ENCODE measurements around the gene PALLD. TPM values are rescaled to one million over a fixed set of nuclear protein-coding genes. Genes with fewer than 3 reads are reported as not detected.
A peak's percentile ranks its signal among the peaks of the same experiment; 100 is the strongest.
"Not testable (repeated sequence)": the region's sequence is repeated elsewhere in the genome, so short reads cannot be mapped to it uniquely, and the experiment has no call there.

Gene PALLD
- total RNA-seq (2022) = 13.1 and 27.6 TPM in 2 replicates
- Bru-seq, nascent RNA = percentile 39 among the genes with signal in this experiment
- BruChase-seq, experiment 1, labeled RNA remaining after a 6-hour chase = percentile 43 among the genes with signal in this experiment
- percentile 40 among the genes with signal in this experiment for BruChase-seq, experiment 2, labeled RNA remaining after a 2-hour chase
- long read RNA-seq, full-length matches to known transcripts = 5 of 8 reads
- long read RNA-seq, partial matches to known transcripts = 0 of 8 reads
- long read RNA-seq, other reads (novel, unspliced or antisense) = 3 of 8 reads

- no peak for TF ChIP-seq CTCF (IDR thresholded peaks at IDR 0.05; ENCODE audit: unreplicated experiment)
- H3K4me1 Mint-ChIP-seq (ENCODE audit: low read depth, unreplicated experiment) = peaks cover 11% of the 10 kb centered on the region
- DNase-seq = no peak
- CTCF ChIA-PET = interaction anchor here (1.6 kb wide), 1 partner anchor 10 kb away, joined by 3 read pairs; no protein-coding TSS in a partner anchor
- no peak within 1 kb of the TSS for H3K4me3 Mint-ChIP-seq (ENCODE audit: low read depth, unreplicated experiment)
- no peaks in the 10 kb centered on the region for H3K9me3 Mint-ChIP-seq (ENCODE audit: low read depth, unreplicated experiment)
- no peaks in the 10 kb centered on the region for H3K27me3 Mint-ChIP-seq (ENCODE audit: unreplicated experiment)
- intact Hi-C loops (cut with micrococcal nuclease; ENCODE audit: unreplicated experiment) = no loop called here
- H3K36me3 Mint-ChIP-seq (ENCODE audit: insufficient read depth, unreplicated experiment) = no peaks in the 10 kb centered on the region
- BruUV-seq (replicated peaks) = no TSS peak
- no peak within 1 kb of the TSS for H3K27ac Mint-ChIP-seq (ENCODE audit: unreplicated experiment)
Observed at GRCh38 chr4:168496834-168497233, at the start of gene PALLD. Gene PALLD (plus strand): TSS chr4:168497052.

- H3K27me3 Mint-ChIP-seq (ENCODE audit: unreplicated experiment); DNase-seq; H3K4me3 Mint-ChIP-seq (ENCODE audit: low read depth, unreplicated experiment); BruUV-seq (replicated peaks); H3K27ac Mint-ChIP-seq (ENCODE audit: unreplicated experiment); intact Hi-C loops (cut with micrococcal nuclease; ENCODE audit: unreplicated experiment); H3K9me3 Mint-ChIP-seq (ENCODE audit: low read depth, unreplicated experiment); CTCF ChIA-PET; H3K36me3 Mint-ChIP-seq (ENCODE audit: insufficient read depth, unreplicated experiment): not testable (repeated sequence)
- peaks cover 17% of the 10 kb centered on the region for H3K4me1 Mint-ChIP-seq (ENCODE audit: low read depth, unreplicated experiment)
Observed at GRCh38 chr4:168449063-168449462, 47.8 kb upstream of the PALLD start.

- Mint-ChIP-seq H3K27me3 (ENCODE audit: unreplicated experiment) (no peaks in the 10 kb centered on the region), H3K4me1 (ENCODE audit: low read depth, unreplicated experiment) (peaks cover 17% of the 10 kb centered on the region), H3K9me3 (ENCODE audit: low read depth, unreplicated experiment) (no peaks in the 10 kb centered on the region), H3K4me3 (ENCODE audit: low read depth, unreplicated experiment) (no peak overlapping the region), H3K27ac (ENCODE audit: unreplicated experiment) (no peak overlapping the region), H3K36me3 (ENCODE audit: insufficient read depth, unreplicated experiment) (no peaks in the 10 kb centered on the region)
- no TSS peak for BruUV-seq (replicated peaks)
- no peak for DNase-seq
- no peak for TF ChIP-seq CTCF (IDR thresholded peaks at IDR 0.05; ENCODE audit: unreplicated experiment)
- CTCF ChIA-PET = no interaction called here
- intact Hi-C loops (cut with micrococcal nuclease; ENCODE audit: unreplicated experiment) = no loop called here
Observed at GRCh38 chr4:168449719-168450452, 47.0 kb upstream of the PALLD start.

- no peak for DNase-seq
- H3K4me1 Mint-ChIP-seq (ENCODE audit: low read depth, unreplicated experiment) = peaks cover 17% of the 10 kb centered on the region
- H3K36me3 Mint-ChIP-seq (ENCODE audit: insufficient read depth, unreplicated experiment) = no peaks in the 10 kb centered on the region
- H3K27ac Mint-ChIP-seq (ENCODE audit: unreplicated experiment) = peak overlapping the region; percentile 54
- BruUV-seq (replicated peaks) = no TSS peak
- H3K9me3 Mint-ChIP-seq (ENCODE audit: low read depth, unreplicated experiment) = no peaks in the 10 kb centered on the region
- no peaks in the 10 kb centered on the region for H3K27me3 Mint-ChIP-seq (ENCODE audit: unreplicated experiment)
- CTCF ChIA-PET = no interaction called here
- no peak overlapping the region for H3K4me3 Mint-ChIP-seq (ENCODE audit: low read depth, unreplicated experiment)
- intact Hi-C loops (cut with micrococcal nuclease; ENCODE audit: unreplicated experiment) = no loop called here
- TF ChIP-seq CTCF (IDR thresholded peaks at IDR 0.05; ENCODE audit: unreplicated experiment) = no peak
Observed at GRCh38 chr4:168451331-168451730, 45.5 kb upstream of the PALLD start.

Measured in Calu3 (cell line).